Renal cortical epithelial cell (primary cell): ENCODE results near the gene GNB5. TPM values are rescaled to one million over a fixed set of nuclear protein-coding genes. Genes with fewer than 3 reads are reported as not detected.
"Not testable (repeated sequence)": the region's sequence is repeated elsewhere in the genome, so short reads cannot be mapped to it uniquely, and the experiment has no call there.

Source experiments
- DNase-seq: peaks from one replicate; pipeline ENCODE4 v3.0.0-alpha.2; 2011; ENCODE audit warnings: low read depth
- total RNA-seq: library from RNA; depleted of rRNA; stranded (reverse); fragments of >200 nt; gene quantifications from 2 replicates; pipeline ENCODE4 v1.2.3, GENCODE V29; 2014

The GNB5 gene
- total RNA-seq, 1 donor from 2014 or later = 42.7 TPM

GRCh38 chr15:52094811-52095584 is 96.2 kb downstream of the GNB5 start:
- no peak for DNase-seq

- DNase-seq = peak; percentile 79
These were observed 97.4 kb downstream of the GNB5 start for GRCh38 chr15:52093539-52094510.

- DNase-seq = peak; percentile 44
These were observed 98.0 kb downstream of the GNB5 start for GRCh38 chr15:52093167-52093538.

GRCh38 chr15:52090193-52090592 is 101.0 kb downstream of the GNB5 start:
- no peak for DNase-seq

GRCh38 chr15:52086011-52086786 is 105.0 kb downstream of the GNB5 start:
- no peak for DNase-seq

- peak; percentile 25 for DNase-seq
These were observed 105.9 kb downstream of the GNB5 start for GRCh38 chr15:52085299-52085698.

GRCh38 chr15:52083603-52084002 is 107.6 kb downstream of the GNB5 start:
- DNase-seq = no peak

- DNase-seq = not testable (repeated sequence)
These were observed 108.2 kb downstream of the GNB5 start for GRCh38 chr15:52083037-52083359.

GRCh38 chr15:52082197-52083036 is 108.8 kb downstream of the GNB5 start:
- peak; percentile 31 for DNase-seq

GRCh38 chr15:52080706-52081392 is 110.3 kb downstream of the GNB5 start:
- no peak for DNase-seq

GRCh38 chr15:52080031-52080430 is 111.2 kb downstream of the GNB5 start:
- peak; percentile 72 for DNase-seq

- peak; percentile 35 for DNase-seq
These were observed 112.1 kb downstream of the GNB5 start for GRCh38 chr15:52078876-52079700.

GRCh38 chr15:52078197-52078875 is 112.9 kb downstream of the GNB5 start:
- peak; percentile 48 for DNase-seq

GRCh38 chr15:52076889-52077781 is 114.1 kb downstream of the GNB5 start:
- DNase-seq = peak; percentile 89

- peak; percentile 93 for DNase-seq
These were observed 119.6 kb downstream of the GNB5 start for GRCh38 chr15:52071570-52071969.

GRCh38 chr15:52069559-52069958 is 121.6 kb downstream of the GNB5 start:
- peak; percentile 73 for DNase-seq

- DNase-seq = no peak
These were observed 123.1 kb downstream of the GNB5 start for GRCh38 chr15:52068004-52068615.

- DNase-seq = no peak
These were observed 123.7 kb downstream of the GNB5 start for GRCh38 chr15:52067545-52067926.
